ENCODE measurements around the gene COG5.
"Not testable (repeated sequence)": the region's sequence is repeated elsewhere in the genome, so short reads cannot be mapped to it uniquely, and the experiment has no call there.

The COG5 gene

DNA sequence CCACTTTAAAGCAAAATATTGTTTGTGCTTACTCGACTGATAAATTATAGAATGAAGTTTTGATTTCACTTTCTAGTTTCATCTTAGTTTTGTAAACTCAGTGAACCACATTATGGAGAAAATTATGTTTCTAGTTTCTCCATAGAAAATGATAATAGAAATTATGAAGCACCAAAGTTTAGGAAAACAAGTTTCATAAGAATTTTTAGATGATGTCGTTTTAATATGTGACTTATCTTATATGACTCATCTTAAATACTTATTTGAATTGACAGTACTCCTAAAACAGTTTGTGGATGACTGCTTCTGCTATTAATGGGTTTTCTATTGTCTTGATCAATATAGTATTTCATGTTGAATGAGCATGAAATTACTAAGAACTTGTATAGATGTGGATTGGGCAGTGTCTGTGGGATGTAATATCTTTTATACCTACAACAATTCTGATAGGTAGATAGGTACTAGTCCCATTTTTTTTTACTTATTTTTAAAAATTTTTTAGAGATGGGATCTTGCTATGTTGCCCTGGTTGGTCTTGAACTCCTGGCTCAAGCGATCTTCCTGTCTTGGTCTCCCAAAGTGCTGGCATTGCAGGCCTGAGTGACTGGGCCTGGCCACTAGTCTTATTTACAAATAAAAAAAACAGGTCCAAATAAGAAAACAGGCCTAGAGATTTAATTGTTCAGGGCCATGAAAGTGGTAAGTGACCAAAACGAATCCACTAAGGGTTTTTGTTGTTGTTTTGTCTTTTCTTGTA lies 391.3 kb downstream of the COG5 start:
- DNase-seq: no peak

DNA sequence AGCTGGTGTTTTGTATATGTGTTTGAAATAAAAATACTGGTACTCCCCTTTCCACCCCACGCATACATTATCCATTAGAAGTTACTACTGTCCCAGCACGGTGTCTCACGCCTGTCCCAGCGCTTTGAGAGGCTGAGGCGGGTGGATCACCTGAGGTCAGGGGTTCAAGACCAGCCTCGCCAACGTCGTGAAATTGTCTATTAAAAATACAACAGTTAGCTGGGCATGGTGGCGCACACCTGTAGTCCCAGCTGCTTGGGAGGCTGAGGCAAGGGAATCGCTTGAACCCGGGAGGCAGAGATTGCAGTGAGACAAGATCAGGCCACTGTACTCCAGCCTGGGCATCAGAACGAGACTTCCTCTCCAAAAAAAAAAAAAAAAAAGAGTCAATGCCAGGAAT lies 392.2 kb downstream of the COG5 start:
- no peak for DNase-seq

- no peak for DNase-seq
These were observed 393.4 kb downstream of the COG5 start for GRCh38 chr7:107170051-107170915.

DNA sequence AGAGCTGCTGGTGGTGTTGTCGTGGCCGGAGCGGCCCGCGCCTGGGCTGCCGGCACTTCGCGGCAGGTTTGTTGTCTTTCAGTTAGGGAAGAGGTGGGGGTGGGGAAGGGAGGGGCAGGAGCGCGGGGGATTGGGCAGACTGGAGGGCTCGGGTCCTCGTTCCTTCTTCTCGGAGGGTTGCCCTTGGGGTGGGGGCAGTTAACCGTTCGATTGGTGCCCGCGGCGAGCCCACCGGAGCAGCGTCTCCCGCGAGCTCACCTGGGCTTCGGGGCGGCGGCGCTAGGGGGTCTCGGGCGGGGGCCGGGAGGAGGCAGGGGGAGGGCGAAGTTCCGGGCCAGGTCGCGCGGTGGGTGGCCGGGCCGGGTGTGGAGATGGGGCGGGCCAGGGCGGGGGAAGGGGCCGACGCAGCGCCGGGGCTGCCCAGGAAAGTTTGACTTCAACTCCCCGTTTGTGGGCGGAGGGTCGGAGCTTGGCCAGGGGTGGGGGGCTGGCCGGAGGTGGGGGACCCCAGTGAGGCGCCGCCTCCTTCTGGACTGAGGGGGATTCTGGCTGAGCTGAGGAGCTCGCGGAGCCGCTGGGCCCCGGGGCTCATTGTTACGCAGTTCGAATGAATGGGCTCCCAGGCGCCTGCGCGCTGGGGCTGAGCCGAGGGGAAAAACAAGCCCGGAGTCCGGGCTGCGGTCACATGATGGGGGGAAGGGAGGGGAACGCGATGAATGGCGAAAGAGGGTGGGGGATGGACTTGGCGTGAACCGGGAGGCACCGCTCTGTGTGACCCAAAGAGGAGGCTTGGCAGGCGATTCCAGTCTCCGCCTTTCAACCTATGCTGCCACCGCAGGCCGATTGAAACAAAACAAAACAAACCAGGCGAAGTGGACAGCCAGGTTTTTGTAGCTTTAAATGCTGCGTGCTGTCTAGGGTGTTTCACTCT lies 394.3 kb downstream of the COG5 start:
- DNase-seq: peak; percentile 78

DNA sequence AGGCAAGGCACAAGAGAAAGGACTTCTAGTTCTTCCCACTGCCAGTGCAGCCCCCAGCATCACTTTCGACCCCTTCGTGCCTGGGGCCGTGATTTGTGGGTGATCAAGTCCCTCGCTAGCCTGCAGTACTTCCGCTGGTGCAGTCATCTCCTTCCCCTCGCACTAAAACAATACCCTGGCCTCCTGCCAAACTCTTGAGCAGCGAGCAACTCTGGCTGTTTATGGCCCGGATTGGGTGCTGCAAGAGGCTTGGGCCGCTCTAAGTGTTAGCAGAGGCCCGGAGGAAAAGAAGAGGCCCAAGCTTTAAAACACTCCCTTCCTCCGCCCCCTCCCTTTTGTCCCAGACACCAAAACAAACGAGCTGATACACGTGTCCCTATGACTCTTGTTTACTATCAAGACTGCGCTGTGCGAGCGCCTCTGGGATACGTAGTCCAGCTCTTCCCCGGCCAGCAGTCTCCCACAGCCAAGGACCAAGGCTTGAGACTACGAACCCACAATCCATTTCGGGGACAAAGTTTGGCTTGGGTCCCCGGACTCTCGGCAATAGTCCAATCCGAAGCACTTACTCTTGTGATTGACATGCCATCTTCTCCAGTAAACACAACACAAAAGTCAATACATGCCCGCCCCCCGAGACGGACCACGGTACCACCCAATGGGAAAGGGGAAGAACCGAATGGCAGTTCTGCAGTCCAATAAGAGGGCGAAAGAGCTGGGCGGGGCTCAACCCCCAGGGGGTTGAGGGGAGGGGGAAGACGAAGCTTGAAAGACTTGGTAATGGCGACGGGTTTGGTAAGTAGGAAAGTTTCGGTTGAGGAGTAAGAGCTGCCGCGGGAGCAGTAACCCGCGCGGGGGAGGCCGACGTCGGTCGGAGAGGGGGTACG lies 395.2 kb downstream of the COG5 start, which contains the start of gene HBP1:
Gene HBP1 (plus strand): TSS at position 771 of the 887 bp plus-strand sequence. CDS start 10,891 bp downstream, outside the sequence.
- DNase-seq: peak; percentile 98

- no peak for DNase-seq
These were observed 396.1 kb downstream of the COG5 start for GRCh38 chr7:107167483-107168232.

DNA sequence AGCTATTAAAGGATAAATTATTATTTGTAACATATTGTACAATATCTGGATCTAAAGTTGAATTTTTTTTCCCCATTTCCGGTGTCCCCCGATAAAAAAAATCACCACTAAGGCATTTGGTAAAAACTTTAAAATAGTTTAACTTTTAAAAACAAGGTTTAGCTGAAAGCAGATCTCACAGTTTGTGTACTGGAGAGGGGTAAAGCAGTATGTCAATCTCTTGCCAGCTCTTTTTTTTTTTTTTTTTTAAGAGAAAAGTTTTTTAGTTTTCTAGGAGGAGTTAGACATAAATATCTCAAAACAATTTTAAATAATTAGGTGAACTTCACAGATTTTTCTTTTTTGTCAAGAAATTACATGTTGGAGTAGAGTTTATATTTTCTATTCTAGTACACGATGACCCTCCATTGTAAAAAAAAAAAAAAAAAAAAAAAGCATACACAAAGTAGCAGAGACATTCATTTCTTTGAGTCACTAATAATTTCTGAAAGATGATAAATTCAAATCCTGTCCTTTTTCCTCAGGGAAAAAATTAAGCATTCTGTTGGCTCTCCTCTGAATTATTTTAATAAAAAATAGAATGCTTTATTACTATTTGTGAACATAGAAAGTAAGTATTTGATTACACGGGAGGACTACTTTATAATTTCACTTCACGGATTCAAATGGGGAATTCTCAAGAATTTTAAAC lies 396.8 kb downstream of the COG5 start:
- no peak for DNase-seq

- DNase-seq: no peak
These were observed 398.4 kb downstream of the COG5 start for GRCh38 chr7:107165341-107165740.

DNA sequence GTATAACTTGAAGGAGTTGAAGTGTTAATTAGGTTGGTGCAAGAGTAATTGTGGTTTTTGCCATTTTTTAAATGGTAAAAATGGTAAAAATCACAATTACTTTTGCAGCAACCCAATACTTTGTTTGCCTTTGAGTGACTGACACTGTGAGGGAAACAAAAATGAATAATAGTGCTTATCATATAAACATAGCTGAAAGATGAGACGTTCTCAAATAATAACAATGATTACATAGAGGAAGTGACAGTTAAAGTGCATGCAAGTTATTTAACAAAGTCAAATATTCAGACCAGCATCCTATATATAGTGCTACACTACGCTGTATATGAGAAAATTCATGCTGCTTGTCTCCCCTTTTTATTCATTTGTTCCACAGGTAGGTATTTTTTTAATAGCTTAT lies 399.6 kb downstream of the COG5 start:
- DNase-seq: no peak

DNA sequence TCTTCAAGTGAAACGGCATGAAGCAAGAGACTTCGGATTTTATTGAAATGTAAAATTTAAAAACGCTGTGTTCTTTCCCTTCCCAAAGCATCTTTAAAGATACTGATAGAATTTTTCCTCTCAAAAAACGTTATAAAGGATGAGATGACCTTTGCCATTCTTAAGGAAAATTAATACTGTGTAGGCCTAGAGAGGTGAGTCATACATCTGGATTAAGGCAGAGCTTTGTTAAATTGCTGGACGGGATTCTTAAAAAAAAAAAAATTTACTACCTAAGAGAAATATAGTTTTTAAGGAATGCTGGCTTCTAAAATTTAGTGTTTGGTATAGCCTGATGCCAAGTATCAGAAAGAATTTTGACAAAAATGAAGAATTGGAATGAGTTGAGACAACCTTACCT lies 401.2 kb downstream of the COG5 start:
- DNase-seq: no peak

GRCh38 chr7:107161415-107161814 lies 402.3 kb downstream of the COG5 start:
- no peak for DNase-seq

DNA sequence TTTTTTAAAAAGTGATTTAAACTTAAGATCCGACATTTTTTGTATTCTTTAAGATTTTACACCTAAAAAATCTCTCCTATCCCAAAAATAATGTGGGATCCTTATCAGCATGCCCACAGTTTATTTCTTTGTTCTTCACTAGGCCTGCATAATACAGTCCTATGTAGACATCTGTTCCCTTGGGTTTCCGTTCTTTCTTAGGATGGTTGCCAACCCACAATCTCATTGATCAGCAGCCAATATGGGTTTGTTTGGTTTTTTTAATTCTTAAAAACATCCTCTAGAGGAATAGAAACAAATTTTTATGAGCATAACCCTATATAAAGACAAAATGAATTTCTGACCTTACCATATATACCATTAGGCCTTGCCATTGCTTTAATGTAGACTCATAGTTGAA lies 403.3 kb downstream of the COG5 start:
- DNase-seq: no peak

GRCh38 chr7:107158028-107158427 lies 405.7 kb downstream of the COG5 start:
- no peak for DNase-seq

- DNase-seq: no peak
These were observed 406.6 kb downstream of the COG5 start for GRCh38 chr7:107157091-107157490.

DNA sequence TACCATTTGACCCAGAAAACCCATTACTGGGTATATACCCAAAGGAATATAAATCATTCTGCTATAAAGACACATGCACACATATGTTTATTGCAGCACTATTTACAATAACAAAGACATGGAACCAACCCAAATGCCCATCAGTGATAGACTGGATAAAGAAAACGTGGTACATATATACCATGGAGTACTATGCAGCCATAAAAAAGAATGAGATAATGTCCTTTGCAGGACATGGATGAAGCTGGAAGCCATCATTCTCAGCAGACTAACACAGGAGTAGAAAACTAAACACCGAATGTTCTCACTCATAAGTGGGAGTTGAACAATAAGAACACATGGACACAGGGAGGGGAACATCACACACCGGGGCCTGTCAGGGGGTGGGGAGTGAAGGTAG lies 408.0 kb downstream of the COG5 start:
- DNase-seq: not testable (repeated sequence)

DNA sequence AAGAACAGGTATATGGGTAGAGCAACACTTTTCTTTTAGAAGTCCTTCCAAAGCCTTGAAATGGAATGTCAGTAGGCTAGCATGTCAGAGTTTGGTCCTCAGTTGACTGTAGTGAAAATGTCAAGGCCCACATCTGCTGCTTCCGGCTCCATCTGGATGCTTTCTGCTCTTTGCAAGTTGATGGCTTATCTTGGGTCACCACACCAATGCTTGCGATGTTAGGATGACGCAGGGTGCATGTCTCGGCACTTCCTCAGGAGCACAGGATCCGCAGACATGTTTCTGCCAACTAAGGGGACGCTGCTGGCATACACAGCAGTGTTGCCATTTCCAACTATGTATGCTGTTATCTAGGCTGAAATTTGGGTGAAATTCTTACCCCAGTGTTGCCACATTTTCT lies 408.9 kb downstream of the COG5 start:
- DNase-seq: no peak

DNA sequence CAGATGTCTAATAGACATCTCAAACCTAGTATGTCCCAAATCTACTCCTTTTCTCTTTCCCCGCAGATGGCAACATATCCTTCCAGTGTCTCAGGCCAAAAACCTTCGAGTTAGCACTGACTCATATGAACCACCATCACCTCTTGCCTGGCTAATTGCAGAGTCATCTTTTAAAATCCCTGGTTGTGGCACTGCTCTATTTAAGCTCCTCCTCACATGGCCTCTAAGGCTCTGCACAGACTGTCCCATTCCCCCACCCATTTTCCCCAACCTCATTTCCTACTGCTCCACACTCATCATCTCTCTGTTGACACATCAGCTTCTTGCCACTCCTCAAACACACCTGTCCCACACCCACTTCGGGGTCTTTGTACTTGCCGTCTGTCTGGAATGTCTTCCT lies 411.7 kb downstream of the COG5 start:
- no peak for DNase-seq

Data from activated gamma-delta T cell treated with Interleukin-2 at 50 U/mL for 16 hours (primary cell).